ENCODE measurements around the gene SYT14.
"Not testable (repeated sequence)": the region's sequence is repeated elsewhere in the genome, so short reads cannot be mapped to it uniquely, and the experiment has no call there.

Gene SYT14

DNA sequence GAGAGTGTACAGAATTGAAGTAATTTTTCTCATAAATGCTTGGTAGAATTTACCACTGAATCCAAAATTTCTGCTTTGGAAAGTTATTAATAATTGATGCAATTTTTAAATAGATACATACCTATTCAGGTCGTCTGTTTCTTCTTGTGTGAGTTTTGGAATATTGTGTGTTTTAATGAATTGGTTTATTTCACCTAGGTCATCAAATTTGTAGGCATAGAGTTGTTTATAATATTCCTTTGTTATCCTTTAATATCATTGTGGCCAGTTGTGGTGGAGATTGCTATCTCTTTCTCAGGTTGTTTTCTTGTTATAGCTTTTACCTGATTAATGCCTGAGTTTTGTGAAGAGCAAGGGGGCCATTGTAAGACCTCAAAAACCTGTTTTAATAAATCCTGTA lies 93.5 kb downstream of the SYT14 start:
- no peak for DNase-seq

DNA sequence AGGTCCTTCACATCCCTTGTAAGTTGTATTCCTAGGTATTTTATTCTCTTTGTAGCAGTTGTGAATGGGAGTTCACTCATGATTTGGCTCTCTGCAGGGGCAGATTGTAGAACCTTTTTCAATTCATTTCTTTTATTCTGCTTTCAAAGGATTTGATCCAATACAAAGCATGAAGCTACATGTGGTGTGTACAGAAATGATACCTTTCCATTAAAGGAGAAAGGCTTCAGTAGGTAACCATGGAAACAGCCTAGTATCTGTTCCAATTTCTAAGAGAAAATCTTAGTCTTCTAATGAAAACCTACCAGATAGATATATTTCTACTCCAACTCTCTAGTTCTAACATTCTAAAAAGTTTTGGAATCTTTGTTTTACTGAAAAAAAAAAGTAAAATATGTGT lies 105.0 kb downstream of the SYT14 start:
- DNase-seq: no peak

DNA sequence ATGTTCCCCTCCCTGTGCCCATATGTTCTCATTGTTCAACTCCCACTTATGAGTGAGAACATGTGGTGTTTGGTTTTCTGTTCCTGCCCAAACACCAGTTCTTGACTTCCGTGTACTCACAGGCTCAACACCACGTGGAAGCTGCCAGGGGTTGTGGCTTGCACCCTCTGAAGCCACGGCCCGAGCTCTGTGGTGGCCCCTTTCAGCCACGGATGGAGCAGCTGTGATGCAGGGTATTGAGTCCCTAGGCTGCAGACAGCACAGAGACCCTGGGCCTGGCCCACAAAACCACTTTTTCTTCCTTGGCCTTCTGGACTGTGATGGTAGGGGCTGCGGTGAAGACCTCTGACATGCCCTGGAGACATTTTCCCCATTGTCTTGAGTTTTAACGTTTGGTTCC lies 111.6 kb downstream of the SYT14 start:
- no peak for DNase-seq

DNA sequence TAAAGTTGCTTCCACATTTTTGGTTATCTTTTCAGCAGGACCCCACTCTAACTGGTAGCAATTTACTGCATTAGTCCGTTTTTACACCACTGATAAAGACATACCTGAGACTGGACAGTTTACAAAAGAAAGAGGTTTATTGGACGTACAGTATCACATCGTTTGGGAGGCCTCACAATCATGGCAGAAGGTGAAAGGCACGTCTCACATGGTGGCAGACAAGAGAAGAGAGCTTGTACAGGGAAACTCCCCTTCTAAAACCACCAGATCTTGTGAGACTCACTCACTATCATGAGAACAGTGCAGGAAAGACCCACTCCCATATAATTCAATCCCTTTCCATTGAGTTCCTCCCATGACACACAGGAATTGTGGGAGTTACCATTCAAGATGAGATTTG lies 112.5 kb downstream of the SYT14 start:
- not testable (repeated sequence) for DNase-seq

DNA sequence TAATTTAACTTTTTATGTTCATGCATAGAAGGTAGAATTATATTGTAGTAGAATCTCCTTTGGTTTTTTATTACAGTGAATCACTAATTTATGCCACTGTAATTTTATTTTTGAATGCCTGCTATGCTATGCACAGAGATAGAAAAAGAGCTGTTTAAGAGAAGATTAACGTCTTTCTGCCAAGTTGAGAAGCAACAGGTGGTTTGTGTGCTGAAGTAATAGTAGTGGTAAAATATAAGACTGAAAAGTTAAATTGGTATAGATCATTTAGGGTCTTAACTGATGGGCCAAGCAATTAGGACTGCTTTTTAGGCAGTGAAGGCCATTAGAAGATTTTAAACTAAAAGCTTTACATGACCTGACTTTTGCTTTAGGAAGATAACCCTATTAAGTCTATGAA lies 115.1 kb downstream of the SYT14 start:
- no peak for DNase-seq

DNA sequence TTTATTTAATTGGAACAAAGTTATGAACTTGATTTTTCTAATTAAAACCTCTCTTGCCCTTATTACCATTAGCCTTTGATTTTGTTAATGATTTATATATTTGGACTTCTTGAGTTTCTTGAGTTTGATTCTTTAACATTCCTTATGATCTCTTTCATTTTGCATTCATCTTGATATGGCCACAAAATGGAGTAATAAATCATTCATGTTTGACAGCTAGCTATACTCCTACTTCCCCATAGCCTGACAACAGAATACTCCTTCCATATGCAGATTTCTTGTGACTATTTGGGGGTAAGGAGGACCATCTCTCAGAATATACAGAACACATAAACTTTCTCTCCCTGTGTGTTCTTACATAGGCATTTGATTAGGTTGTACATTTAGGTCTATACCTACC lies 119.6 kb downstream of the SYT14 start:
- no peak for DNase-seq

DNA sequence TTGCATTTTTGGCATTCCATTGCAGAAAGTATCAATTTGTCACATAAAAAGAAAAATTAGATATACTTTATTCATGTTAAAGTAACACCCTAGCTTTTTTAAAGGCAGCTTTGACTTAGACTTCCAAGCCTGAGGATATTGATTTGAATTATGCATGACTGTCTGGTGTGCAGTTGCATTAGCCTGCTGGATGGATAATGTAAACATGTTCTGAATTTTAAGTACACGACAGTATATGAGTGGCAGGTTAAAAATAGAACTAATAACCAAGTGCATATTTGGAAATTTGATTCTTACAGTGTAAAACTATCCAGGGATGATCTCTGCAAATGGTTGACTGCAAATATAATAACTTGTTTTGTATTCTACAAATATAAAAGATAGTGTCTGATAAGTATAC lies 124.0 kb downstream of the SYT14 start:
- no peak for DNase-seq

DNA sequence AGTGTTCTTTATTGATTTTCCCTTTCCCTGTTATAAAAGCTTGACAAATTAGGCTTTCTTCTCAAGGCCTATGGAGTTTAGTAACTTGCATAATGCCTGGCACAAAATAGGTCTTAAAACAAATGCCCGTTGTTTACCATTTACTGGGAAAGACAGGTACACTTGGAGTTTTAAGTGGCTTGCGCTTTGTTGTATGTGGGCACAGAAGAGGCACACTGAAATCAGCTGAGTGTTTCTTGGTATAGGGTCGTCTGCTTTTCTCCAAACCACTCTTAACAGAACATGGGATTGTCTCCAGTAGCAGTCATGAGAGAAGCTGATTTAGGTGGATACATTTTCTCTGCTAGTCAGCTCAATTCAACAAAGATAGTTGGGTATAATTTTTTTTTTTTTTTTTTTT lies 132.5 kb downstream of the SYT14 start:
- DNase-seq: no peak

DNA sequence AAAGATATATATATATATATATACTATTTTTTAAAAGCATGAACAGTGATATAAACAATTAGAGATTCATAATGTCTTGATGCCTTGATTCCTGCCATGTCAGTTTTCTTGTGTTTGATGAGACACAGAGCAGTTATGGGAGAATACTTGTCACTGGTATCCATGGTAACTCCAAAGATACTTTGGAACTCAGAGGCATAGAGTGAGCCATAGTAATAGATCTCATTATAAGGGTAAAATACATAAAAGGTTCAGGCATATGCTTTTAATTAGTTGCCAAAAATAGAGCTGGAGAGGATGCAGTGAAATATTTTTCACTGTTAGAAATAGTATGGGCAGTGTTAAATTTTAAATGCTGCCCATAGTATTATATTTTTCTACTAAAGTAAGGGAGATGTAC lies 134.1 kb downstream of the SYT14 start:
- DNase-seq: no peak

DNA sequence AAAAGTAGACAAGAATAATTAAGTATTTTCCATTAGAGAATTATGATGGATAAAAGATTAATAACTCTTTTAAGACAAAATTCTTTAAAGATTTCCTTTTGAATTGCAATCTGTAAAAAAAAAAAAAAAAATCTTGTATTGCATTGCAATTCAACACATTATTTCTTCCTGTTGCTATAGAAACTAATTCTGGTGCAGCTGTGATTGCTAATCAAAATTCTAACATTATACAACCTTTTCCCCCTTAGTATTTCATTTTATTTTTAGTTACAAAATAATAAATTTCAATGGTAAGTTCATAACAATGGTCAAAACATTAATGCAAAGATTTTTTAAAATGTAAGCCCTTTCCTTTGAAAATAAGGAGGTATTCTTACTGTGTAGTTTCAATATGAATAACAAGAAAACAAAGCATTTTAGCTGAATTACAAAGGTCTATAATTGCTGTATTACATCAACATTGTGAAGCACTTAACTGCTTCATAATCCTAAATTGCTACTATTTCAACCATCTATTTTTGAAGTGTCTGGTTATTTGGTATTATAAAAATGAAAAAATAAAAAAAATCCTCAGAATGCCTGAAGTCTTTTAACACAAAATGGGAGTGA lies 135.0 kb downstream of the SYT14 start:
- no peak for DNase-seq

DNA sequence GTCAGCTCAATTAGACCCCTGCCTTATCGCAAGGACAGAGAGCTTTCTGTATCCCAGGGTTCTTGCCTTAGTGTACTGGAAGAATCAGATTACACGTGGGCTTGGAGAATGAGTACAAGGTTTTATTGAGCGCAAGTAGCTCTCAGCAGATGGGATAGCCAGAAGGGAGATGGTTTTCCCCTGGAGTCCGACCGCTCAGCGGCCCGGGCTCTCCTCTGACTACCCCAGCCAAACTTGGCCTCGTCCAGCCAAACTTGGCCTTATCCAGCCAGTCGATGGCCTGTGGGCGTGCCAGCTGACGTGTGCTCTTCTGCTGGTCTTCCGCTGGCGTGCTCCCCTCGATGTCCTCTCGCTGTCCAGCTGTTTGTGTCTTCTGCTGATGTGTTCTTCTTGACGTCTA lies 136.9 kb downstream of the SYT14 start:
- DNase-seq: no peak

DNA sequence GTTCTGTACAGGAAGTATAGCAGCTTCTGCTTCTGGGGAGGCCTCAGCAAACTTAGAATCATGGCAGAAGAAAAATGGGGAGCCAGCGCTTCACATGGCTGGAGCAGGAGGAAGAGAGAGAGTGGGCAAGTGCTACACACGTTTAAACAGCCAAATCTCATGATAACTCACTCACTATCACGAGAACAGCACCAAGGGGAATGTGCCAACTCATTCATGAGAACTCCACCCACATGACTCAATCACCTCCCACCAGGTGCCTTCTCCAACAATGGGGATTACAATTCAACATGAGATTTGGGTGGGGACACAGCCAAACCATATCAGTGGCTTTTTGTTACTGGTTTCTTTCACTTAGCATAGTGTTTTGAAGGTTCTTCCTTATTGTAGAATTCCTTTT lies 138.6 kb downstream of the SYT14 start:
- no peak for DNase-seq

DNA sequence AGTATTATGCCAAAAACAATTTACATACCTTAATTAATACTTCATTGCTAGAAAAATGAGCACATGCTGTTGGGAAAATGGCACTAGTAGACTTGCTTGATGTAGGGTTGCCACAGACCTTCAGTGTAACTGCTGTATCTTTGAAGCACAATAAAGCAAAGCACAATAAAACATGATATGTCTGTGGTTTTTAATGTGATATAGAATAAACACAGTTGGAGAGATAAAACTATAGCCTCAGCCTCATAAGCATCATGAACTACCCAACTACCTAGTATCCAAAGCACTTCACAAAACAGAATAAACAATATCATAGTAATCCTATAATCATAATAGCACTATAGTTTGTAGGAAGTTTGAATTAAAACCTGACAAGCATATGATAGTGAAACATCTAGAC lies 143.5 kb downstream of the SYT14 start:
- no peak for DNase-seq

DNA sequence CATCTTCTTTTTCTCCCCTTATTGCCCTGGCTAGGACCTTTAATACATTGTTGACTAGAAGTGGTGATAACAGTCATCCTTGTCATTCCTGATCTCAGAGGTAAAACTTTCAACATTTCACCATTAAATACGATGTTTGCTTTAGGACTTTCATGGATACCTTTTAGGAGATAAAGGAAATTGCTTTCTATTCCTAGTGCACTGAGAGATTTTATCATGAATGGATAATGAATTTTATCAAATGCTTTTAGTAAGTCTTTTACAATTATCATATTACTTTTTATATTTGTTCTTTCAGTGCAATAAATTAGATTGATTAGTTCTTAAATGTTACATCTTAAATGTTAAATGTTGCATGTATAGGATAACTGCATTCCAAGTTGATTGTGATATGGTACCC lies 147.3 kb downstream of the SYT14 start:
- DNase-seq: no peak

DNA sequence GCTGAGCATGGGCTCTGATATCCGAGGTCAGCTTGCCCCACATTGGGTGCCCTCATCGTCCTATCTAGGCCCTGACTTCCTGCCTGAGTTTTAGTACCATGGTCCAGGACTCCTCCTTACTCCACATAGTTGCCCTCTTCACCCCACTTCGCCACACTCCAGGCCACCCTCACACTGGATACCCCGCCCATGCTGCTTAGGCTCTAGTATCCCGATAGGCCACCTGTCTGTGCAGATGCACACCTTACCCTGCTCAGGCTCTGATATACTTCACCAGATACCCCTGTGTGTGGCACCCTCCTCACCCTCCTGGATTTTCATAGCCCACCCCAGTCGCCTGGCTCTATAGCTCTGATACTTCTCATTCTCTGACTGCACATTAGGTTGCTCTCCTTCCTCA lies 149.0 kb downstream of the SYT14 start:
- DNase-seq: no peak

DNA sequence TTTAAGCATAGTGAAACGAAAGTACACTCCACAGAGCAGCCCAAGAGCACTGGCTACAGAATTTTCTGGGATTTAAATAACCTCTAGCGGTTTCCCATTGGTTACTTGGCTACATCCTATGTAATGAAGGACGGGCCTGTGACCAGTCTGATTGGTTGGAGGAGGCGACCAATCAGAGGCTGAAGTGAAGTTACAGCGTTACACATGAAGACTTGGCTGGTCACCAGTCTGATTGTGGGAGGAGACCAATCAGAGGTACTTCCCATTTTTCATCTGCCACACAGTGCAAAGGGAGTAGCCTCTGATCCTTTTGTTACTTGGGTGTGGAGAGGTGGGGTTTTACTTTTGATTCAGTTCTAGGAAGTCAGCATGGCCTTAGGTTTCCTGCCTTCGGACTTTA lies 151.8 kb downstream of the SYT14 start:
- DNase-seq: no peak

DNA sequence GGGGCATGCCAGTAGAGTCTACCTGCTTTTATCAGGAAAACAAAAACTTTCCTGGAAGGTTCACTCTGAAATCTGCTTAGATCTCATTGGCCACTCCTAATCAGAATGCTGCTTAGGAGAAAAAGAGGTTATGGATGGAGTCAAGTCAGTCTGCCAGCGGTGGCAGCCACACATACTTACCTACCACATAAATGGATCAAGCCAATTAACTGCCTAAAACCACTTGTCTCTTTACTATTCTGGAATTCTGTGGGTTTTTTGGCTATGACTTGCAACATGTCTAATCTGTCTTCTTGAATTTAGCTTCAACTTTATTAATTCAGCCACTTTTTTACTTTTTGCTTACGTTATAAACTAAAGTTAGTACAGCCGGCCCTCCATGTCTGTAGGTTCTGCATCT lies 154.3 kb downstream of the SYT14 start:
- DNase-seq: no peak

DNA sequence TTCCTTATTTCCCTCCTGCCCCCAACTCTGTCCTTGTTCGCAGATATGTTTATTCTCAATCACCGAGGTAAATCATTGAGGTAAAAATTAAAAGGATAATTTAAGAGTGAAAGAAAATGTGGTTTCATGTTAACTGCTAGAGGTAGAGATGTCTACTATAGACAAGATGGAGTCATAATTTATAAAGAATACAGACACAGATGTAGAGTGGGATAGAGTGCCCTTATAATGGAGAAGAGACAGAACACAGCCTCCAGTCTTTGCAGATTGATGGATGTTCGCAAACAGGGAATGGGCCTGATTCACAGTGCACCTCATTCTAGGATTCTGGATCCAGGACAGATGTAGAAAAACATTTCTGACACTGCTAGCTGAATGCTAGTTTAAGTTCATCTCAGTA lies 155.4 kb downstream of the SYT14 start:
- DNase-seq: no peak

DNA sequence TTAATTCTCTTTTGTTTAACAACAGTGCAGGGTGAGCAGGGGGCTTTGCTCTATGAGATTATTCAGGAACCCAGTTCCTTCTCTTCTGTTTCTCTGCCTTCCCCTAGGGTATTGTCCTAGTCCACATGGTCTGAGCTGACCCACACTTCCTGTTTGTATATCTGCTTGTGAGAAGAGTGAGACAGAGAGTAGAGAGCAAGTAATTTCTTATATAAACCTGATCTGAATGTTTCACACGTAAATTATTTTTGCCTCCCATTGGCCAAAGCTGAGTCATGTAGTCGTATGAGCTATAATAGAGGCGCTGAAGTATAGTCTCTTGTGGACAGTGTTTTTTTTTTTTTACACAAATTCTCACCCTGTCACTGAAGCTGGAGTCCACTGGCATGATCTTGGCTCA lies 160.3 kb downstream of the SYT14 start:
- DNase-seq: no peak

DNA sequence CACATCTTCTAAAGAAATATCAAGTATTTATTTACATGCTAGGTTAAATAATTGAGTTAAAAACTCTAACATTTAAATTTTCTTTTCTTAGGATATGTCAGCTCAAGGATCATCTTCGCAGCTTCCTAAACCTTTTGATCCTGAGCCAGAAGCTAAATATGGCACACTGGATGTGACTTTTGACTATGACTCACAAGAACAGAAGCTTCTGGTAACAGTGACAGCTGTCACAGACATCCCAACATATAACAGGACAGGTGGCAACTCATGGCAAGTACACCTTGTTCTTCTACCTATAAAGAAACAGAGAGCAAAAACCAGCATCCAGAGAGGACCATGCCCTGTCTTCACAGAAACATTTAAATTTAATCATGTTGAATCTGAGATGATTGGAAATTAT lies 161.9 kb downstream of the SYT14 start:
- no peak for DNase-seq

DNA sequence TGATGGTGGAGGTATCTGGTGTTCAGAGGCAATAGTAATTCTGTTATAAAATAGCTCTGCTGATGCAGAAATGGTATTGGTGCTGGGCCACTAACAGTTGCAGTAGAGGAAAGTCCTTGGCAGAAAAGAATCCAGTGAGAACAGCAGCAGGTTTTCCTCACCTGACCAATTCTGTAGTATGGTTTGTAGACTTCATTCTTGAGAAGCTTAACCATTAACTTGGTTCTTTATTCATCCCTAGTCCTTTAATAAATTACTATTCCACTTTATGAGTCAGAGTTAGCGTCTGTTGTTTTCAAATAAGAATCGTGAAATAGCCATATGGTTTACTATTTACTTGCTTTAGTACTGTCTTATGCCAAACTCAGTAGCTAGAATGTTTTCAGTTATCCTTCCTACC lies 166.1 kb downstream of the SYT14 start:
- no peak for DNase-seq

DNA sequence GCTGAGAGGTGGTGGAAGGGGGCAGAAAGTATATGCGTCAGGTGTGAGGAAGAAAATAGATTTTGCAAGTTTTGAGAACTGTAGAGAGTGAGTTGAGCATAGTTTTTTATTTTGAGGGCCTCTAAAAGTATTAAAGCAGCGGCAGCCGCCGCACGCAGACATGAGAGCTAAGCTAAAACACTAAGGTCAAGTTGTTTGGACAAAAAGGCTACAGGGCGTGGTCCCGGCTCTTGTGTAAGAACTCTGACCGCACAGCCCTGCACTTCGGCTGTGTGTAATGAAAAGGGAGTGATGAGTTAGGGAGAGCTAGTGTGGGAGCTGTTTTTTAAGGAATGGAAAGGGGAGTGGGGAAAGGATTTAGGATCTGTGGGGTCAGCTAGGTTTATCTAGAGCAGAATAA lies 174.9 kb downstream of the SYT14 start:
- not testable (repeated sequence) for DNase-seq

DNA sequence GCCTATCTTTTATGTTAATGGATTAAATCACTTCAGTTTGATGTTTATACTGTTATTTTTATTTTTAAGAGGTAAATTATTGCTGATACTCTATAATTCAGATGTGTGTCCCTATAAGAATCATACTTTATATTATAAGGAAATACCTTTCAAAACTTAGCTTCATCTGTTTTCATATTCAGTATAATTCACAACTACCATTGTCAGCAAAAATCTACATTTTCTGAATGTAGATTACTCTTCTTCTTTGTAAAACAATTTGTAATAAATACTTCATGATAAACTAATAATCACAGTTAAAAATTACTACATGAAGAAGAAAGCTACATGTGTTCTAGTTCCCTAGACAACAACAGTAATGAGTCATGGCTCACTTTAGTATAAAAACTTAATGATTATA lies 179.2 kb downstream of the SYT14 start:
- no peak for DNase-seq

DNA sequence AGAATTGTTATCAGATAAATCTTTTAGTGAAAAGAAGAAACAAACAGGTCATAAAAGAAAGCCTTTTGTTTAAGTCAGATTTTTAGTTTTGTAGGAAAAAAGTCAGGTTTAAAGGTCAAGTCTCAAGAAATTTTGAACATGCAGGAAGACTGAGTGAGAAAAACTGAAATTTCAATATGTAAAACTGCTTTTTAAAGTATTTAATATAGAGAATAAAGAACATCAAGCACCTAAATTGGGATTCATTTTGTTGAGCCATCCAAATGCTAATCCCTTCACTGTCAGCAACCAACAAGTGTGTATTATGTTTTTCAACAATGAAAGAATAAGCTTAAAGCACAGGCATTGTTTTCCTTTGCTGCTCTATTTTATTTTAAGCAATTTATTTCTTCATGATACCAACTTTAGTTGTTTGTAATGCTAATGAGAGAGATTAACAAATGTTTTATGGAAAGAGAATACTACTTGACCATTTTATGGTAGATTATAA lies 179.7 kb downstream of the SYT14 start:
- no peak for DNase-seq

DNA sequence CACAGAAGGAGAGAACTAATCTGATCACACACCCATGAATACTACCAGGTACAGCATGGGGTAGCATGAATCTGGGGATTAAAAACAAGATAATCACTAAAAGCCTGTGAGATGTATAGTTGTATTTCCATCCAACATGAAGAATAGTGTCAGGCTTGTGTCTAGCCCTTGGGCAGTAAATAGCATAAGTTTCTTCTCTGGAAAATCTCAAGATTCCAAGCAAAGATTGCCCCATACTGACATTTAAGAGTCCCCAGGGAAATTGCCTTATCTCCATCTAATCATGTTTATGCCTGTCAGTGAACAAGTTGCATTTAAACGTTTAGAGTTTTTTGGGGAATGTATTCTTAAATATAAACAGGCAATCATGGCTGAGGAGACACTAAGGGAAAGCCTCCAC lies 185.4 kb downstream of the SYT14 start:
- DNase-seq: no peak

All from GDM1 (cell line).